ENCODE measurements around the gene ICE2. TPM values are rescaled to one million over a fixed set of nuclear protein-coding genes. Genes with fewer than 3 reads are reported as not detected.

The ICE2 gene
- polyA plus RNA-seq, 1 of the 3 experiments (the other 2 are of a cell fraction) = 19.0 TPM

DNA sequence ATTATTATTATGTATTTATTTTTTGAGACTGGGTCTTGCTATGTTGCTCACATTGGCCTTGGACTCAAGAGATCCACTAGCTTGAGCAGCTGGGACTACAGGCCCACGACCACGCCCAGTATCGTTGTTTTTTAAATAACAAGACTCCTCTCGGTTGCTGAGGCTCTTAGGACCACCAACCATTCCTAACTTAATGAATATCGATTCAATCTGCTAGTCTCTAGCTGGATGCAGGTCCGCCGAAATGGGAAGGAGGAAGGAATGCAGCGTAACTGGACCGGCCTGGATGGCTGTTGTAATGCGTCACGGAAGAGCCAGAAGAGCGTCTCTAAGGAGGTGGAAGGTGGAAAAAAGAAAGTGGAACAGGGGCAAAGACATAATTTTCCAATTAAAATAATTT lies 82.8 kb downstream of the ICE2 start:
- H4K20me1 ChIP-seq (ENCODE audit: insufficient read depth) = peaks cover 59% of the 10 kb centered on the region
- 15% methylated on average over 12 of the region's 12 CpGs for WGBS (ENCODE audit: low lambda C conversion rate)
- peak overlapping the region; percentile 99 for H3K9ac ChIP-seq
- peaks cover 70% of the 10 kb centered on the region for H3F3A ChIP-seq (replicated peaks; ENCODE audit: insufficient read depth)
- H3K36me3 ChIP-seq (replicated peaks in 1 of 2; ENCODE audit: control insufficient read depth in 1 of 2, insufficient read depth in 2 of 2, low read length in 1 of 2) = peaks cover 14 to 48% of the 10 kb centered on the region in 2 experiments
- peak overlapping the region; percentile 62 to 95; a peak in 3 of 4 replicates for H3K4me3 ChIP-seq (ENCODE audit: low read depth in 2 of 2, low read length in 1 of 2)
- no peak for DNase-seq
- TF ChIP-seq TAF1 (IDR thresholded peaks at IDR 0.05; ENCODE audit: borderline replicate concordance, low read depth, low read length) (0 out of 2 replicates have a peak, but pooled peaks have one; percentile 9), NFIC (IDR thresholded peaks at IDR 0.05; ENCODE audit: borderline replicate concordance) (no peak), TCF12 (IDR thresholded peaks at IDR 0.05) (no peak), GATA2 (CRISPR knock-in tag; IDR thresholded peaks at IDR 0.05) (no peak), SMC3 (IDR thresholded peaks at IDR 0.05; ENCODE audit: low read depth, low read length) (no peak), MEF2A (IDR thresholded peaks at IDR 0.05; ENCODE audit: borderline replicate concordance, low read depth) (no peak)
- TF ChIP-seq, protein P1, sequence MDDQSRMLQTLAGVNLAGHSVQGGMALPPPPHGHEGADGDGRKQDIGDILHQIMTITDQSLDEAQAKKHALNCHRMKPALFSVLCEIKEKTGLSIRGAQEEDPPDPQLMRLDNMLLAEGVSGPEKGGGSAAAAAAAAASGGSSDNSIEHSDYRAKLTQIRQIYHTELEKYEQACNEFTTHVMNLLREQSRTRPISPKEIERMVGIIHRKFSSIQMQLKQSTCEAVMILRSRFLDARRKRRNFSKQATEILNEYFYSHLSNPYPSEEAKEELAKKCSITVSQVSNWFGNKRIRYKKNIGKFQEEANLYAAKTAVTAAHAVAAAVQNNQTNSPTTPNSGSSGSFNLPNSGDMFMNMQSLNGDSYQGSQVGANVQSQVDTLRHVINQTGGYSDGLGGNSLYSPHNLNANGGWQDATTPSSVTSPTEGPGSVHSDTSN (IDR thresholded peaks at IDR 0.05) = no peak
- TF ChIP-seq, protein P2, sequence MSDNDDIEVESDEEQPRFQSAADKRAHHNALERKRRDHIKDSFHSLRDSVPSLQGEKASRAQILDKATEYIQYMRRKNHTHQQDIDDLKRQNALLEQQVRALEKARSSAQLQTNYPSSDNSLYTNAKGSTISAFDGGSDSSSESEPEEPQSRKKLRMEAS (IDR thresholded peaks at IDR 0.05; ENCODE audit: low read depth) = no peak; the same call in 1 of the 2 replicates
- peak overlapping the region; percentile 95 for H3K4me2 ChIP-seq
- no peaks in the 10 kb centered on the region for H3K9me3 ChIP-seq
- no peaks in the 10 kb centered on the region for H3K27me3 ChIP-seq (ENCODE audit: insufficient read depth)
- H3K79me2 ChIP-seq (ENCODE audit: insufficient read depth) = peaks cover 81% of the 10 kb centered on the region
- H3K27ac ChIP-seq (ENCODE audit: low read depth in 2 of 2, low read length in 1 of 2) = peak overlapping the region; percentile 76 to 99; a peak in 3 of 4 replicates
- H3K9me2 ChIP-seq = no peaks in the 10 kb centered on the region
- H3K4me1 ChIP-seq (ENCODE audit: control insufficient read depth in 1 of 2, insufficient read depth in 2 of 2, low read depth in 1 of 2, low read length in 1 of 2) = peaks cover 11 to 56% of the 10 kb centered on the region in 2 experiments
- ChIA-PET CTCF (no interaction called here), POLR2A (no interaction called here)
- H2AFZ ChIP-seq (ENCODE audit: low read depth) = no peak overlapping the region

DNA sequence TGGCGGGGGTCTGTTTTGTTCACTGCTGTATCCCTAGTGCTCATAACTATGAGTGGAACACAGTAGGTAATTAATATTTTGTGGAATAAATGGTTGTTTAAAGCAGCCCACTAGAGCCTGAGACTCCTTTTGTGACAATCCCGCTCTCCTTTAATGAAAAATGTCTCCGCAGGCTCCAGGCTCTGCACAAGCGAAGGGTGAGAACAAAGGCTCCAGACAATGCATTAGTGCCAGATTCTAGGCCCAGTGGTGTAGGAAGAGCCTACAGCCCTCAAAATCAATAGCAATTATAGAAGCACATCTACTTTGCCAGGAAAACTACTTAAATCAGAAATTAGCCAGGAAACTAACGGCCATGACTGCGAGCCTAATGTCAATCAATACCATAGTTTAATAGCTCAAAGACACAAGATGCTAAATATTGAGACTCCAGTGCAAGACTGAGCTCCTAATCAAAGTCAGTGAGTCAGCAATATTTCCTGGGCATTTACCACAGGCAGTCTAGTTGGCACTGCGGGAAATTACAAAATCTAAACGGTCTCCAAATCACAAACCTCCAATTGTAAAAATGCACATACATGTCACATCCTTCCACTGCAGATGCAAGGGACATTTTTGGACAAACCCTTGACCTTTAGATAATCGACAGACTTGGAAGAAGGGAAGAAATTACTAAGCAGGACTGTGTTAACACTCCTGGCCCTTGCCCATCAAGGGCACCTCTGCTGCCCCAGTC lies 83.5 kb downstream of the ICE2 start:
- Histone ChIP-seq H3K9me3 (no peaks in the 10 kb centered on the region), H2AFZ (ENCODE audit: low read depth) (no peak overlapping the region), H3K27ac (ENCODE audit: low read depth in 2 of 2, low read length in 1 of 2) (peak overlapping the region; percentile 76 to 99; a peak in 3 of 4 replicates), H3K9me2 (no peaks in the 10 kb centered on the region), H3F3A (replicated peaks; ENCODE audit: insufficient read depth) (peaks cover 74% of the 10 kb centered on the region), H3K9ac (peak overlapping the region; percentile 99), H3K4me1 (ENCODE audit: control insufficient read depth in 1 of 2, insufficient read depth in 2 of 2, low read depth in 1 of 2, low read length in 1 of 2) (peaks cover 11 to 56% of the 10 kb centered on the region in 2 experiments), H3K4me2 (peak overlapping the region; percentile 95), H3K36me3 (replicated peaks in 1 of 2; ENCODE audit: control insufficient read depth in 1 of 2, insufficient read depth in 2 of 2, low read length in 1 of 2) (peaks cover 15 to 55% of the 10 kb centered on the region in 2 experiments), H3K27me3 (ENCODE audit: insufficient read depth) (no peaks in the 10 kb centered on the region), H3K4me3 (ENCODE audit: low read depth in 2 of 2, low read length in 1 of 2) (peak overlapping the region; percentile 62 to 95; a peak in 3 of 4 replicates), H4K20me1 (ENCODE audit: insufficient read depth) (peaks cover 66% of the 10 kb centered on the region), H3K79me2 (ENCODE audit: insufficient read depth) (peaks cover 81% of the 10 kb centered on the region)
- 39% methylated on average over 9 of the region's 9 CpGs for WGBS (ENCODE audit: low lambda C conversion rate)
- DNase-seq = no peak
- ChIA-PET CTCF (interaction anchor here (1.1 kb wide), 1 partner anchor 32 kb away, joined by 3 read pairs; no protein-coding TSS in a partner anchor), POLR2A (no interaction called here)
- TF ChIP-seq, protein P3, sequence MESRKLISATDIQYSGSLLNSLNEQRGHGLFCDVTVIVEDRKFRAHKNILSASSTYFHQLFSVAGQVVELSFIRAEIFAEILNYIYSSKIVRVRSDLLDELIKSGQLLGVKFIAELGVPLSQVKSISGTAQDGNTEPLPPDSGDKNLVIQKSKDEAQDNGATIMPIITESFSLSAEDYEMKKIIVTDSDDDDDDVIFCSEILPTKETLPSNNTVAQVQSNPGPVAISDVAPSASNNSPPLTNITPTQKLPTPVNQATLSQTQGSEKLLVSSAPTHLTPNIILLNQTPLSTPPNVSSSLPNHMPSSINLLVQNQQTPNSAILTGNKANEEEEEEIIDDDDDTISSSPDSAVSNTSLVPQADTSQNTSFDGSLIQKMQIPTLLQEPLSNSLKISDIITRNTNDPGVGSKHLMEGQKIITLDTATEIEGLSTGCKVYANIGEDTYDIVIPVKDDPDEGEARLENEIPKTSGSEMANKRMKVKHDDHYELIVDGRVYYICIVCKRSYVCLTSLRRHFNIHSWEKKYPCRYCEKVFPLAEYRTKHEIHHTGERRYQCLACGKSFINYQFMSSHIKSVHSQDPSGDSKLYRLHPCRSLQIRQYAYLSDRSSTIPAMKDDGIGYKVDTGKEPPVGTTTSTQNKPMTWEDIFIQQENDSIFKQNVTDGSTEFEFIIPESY (IDR thresholded peaks at IDR 0.05; ENCODE audit: borderline replicate concordance, low read depth) = no peak
- no peak for TF ChIP-seq TCF12 (IDR thresholded peaks at IDR 0.05)
- TF ChIP-seq JUND (IDR thresholded peaks at IDR 0.05) = no peak
- TF ChIP-seq ELF1 (IDR thresholded peaks at IDR 0.05) = no peak
- TF ChIP-seq CHD2 (IDR thresholded peaks at IDR 0.05; ENCODE audit: low read length, partially characterized antibody) = no peak
- no peak for TF ChIP-seq POLR2AphosphoS5 (IDR thresholded peaks at IDR 0.05; ENCODE audit: low read depth, low read length)
- TF ChIP-seq NFIC (IDR thresholded peaks at IDR 0.05; ENCODE audit: borderline replicate concordance) = no peak
- TF ChIP-seq NRF1 (IDR thresholded peaks at IDR 0.05; ENCODE audit: low read depth, low read length) = no peak
- no peak for TF ChIP-seq TEAD4 (IDR thresholded peaks at IDR 0.05; ENCODE audit: borderline replicate concordance, insufficient read depth)
- no peak for TF ChIP-seq FOXJ3 (CRISPR knock-in tag; IDR thresholded peaks at IDR 0.05)
- TF ChIP-seq FOSL2 (IDR thresholded peaks at IDR 0.05; ENCODE audit: borderline replicate concordance, low read depth) = no peak
